Progenitor cell of endocrine pancreas (in vitro differentiated cells): ENCODE results near the gene ODC1. TPM values are rescaled to one million over a fixed set of nuclear protein-coding genes. Genes with fewer than 3 reads are reported as not detected.

Experiments used
- DNase-seq: peaks from one replicate; pipeline ENCODE4 v3.0.0; 2021; ENCODE audit warnings: low spot score; ENCODE audit not compliant: unreplicated experiment
- H3K27ac Mint-ChIP-seq: 2 replicates; pipeline ENCODE4 v1.8.0; 2021; ENCODE audit warnings: mild to moderate bottlenecking, moderate library complexity, mixed read lengths
- H3K27me3 Mint-ChIP-seq: 2 replicates; pipeline ENCODE4 v1.8.0; 2021; ENCODE audit warnings: mixed read lengths
- H3K36me3 Mint-ChIP-seq: 2 replicates; pipeline ENCODE4 v1.8.0; 2022; ENCODE audit warnings: mixed read lengths; ENCODE audit not compliant: insufficient read depth
- H3K4me1 Mint-ChIP-seq: 2 replicates; pipeline ENCODE4 v1.8.0; 2021; ENCODE audit warnings: low read depth, mixed read lengths
- H3K4me3 Mint-ChIP-seq: 2 replicates; pipeline ENCODE4 v1.8.0; 2021; ENCODE audit warnings: low read depth, mild to moderate bottlenecking, moderate library complexity, mixed read lengths
- H3K9me3 Mint-ChIP-seq: 2 replicates; pipeline ENCODE4 v1.8.0; 2021; ENCODE audit warnings: low read depth, mixed read lengths
- CTCF ChIP-seq: fragments of 200-600 bp; sonication (generic); IDR thresholded peaks from one replicate; pipeline ENCODE4 v1.5.0; 2021; ENCODE audit warnings: antibody characterized with exemption, mild to moderate bottlenecking; ENCODE audit not compliant: unreplicated experiment
- total RNA-seq: library from RNA; stranded (reverse); gene quantifications from 2 replicates; pipeline ENCODE4 v1.2.1, GENCODE V29; 2021

ODC1 gene
- total RNA-seq, 1 donor from 2014 or later = 252 TPM

- no peaks in the 10 kb centered on the region for H3K9me3 Mint-ChIP-seq
- H3K27me3 Mint-ChIP-seq = no peaks in the 10 kb centered on the region
- DNase-seq = no peak
- peaks cover 1% of the 10 kb centered on the region for H3K36me3 Mint-ChIP-seq
- TF ChIP-seq CTCF = no peak
- H3K27ac Mint-ChIP-seq = no peak overlapping the region
- H3K4me1 Mint-ChIP-seq = no peaks in the 10 kb centered on the region
- H3K4me3 Mint-ChIP-seq = no peak overlapping the region
These were observed 24.7 kb downstream of the ODC1 start for GRCh38 chr2:10423400-10423774.

GRCh38 chr2:10422732-10423399, 25.3 kb downstream of the ODC1 start:
- no peak for DNase-seq
- Mint-ChIP-seq H3K27me3 (no peaks in the 10 kb centered on the region), H3K4me1 (no peaks in the 10 kb centered on the region), H3K9me3 (no peaks in the 10 kb centered on the region), H3K4me3 (no peak overlapping the region), H3K27ac (no peak overlapping the region), H3K36me3 (peaks cover 1% of the 10 kb centered on the region)
- no peak for TF ChIP-seq CTCF

- no peak overlapping the region for H3K27ac Mint-ChIP-seq
- no peak for DNase-seq
- H3K36me3 Mint-ChIP-seq = no peaks in the 10 kb centered on the region
- H3K4me1 Mint-ChIP-seq = peaks cover 4% of the 10 kb centered on the region
- H3K4me3 Mint-ChIP-seq = no peak overlapping the region
- no peaks in the 10 kb centered on the region for H3K9me3 Mint-ChIP-seq
- no peak for TF ChIP-seq CTCF
- H3K27me3 Mint-ChIP-seq = no peaks in the 10 kb centered on the region
These were observed 25.9 kb downstream of the ODC1 start for GRCh38 chr2:10422251-10422650.

GRCh38 chr2:10419553-10420257, 28.4 kb downstream of the ODC1 start:
- Mint-ChIP-seq H3K27me3 (no peaks in the 10 kb centered on the region), H3K36me3 (no peaks in the 10 kb centered on the region), H3K4me3 (no peak overlapping the region), H3K9me3 (no peaks in the 10 kb centered on the region), H3K27ac (no peak overlapping the region), H3K4me1 (peaks cover 4% of the 10 kb centered on the region)
- TF ChIP-seq CTCF = no peak
- DNase-seq = no peak

GRCh38 chr2:10417551-10418335, 30.4 kb downstream of the ODC1 start:
- H3K27ac Mint-ChIP-seq = peak overlapping the region; percentile 10
- no peak for TF ChIP-seq CTCF
- no peaks in the 10 kb centered on the region for H3K27me3 Mint-ChIP-seq
- DNase-seq = no peak
- no peak overlapping the region for H3K4me3 Mint-ChIP-seq
- no peaks in the 10 kb centered on the region for H3K9me3 Mint-ChIP-seq
- peaks cover 1% of the 10 kb centered on the region for H3K36me3 Mint-ChIP-seq
- H3K4me1 Mint-ChIP-seq = peaks cover 4% of the 10 kb centered on the region
